ENCODE results near the gene PTPRT.
"Not testable (repeated sequence)": the region's sequence is repeated elsewhere in the genome, so short reads cannot be mapped to it uniquely, and the experiment has no call there.

The PTPRT gene

DNA sequence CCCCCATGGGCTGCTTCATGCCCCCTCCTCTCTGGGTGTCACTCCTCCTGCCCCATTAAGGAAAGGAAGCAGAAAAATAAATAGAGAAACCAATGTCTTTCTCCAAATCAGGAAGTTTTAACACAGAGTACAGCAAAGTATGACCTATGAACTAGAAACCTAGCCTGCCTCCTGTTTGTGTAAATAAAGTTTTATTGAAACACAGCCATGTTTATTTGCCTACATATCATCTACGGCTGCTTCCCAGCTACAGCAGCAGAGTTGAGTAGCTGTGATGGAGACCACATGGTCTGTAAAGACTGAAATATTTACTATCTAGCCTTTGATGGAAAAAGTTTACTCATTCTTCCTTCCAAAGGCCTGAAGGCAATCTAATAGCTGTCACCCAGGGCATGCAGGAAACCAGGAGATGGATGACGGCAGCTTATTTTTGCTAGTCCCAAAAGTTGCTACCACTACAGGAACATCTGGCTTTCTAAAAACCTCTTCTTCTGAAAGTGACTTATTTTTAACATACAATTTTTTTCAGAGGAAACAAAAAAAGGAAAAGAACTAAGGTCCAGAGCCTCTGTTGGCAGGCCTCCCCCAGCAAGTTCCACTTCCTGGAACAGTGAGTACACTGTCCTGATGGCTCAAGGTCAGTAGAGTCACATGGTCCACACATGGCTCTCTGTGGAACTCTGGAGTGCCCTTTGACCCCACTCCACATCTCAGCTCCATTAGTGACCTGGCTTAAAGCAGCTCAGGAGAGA lies 287.8 kb downstream of the PTPRT start:
- DNase-seq (ENCODE audit: insufficient read length, low spot score) = no peak
- no peak for TF ChIP-seq POLR2A (IDR thresholded peaks at IDR 0.05; ENCODE audit: low read depth, low read length)

DNA sequence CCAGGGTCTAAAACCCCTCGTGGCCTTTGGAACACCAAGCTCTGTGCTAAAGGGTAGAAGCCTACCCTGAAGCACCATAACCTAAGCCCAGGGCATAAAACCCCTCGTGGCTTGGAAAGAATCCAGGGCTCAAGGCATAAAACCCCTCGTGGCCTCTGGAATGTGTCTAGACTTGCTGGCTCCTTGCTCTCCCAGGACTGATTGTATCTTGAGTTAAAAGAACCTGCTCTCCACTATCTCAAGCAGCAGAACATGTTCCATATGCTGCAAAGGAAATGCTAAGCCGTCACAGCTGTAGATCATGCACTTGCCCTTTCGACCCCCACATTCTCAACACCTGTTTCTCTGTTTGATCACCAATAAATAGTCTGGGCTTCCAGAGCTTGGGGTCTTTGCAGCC lies 288.9 kb downstream of the PTPRT start:
- FAIRE-seq; DNase-seq (ENCODE audit: insufficient read length, low spot score): not testable (repeated sequence)

More for the DNA sequence above, 287.8 kb downstream of the PTPRT start:
- no peak for FAIRE-seq

DNA sequence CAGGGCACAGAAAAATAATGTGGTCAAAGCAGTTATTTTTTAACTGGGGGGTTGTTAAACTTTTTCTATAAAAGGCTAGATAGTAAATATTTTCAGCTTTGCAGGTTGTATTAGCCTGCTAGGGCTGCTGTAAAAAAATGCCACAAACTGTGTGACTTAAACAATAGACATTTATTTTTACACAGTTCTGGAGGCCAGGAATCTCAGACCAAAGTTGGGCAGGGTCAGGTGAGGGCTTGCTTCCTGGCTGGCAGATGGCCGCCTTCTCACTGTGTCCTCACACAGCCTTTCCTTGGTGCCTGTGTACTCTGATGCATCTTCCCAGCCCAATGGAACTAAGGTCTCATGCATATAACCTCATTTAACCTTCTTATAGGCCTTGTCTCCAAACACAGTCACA lies 294.7 kb downstream of the PTPRT start:
- DNase-seq (ENCODE audit: insufficient read length, low spot score) (no peak), FAIRE-seq (no peak)
- no peak for TF ChIP-seq POLR2A (IDR thresholded peaks at IDR 0.05; ENCODE audit: low read depth, low read length)

DNA sequence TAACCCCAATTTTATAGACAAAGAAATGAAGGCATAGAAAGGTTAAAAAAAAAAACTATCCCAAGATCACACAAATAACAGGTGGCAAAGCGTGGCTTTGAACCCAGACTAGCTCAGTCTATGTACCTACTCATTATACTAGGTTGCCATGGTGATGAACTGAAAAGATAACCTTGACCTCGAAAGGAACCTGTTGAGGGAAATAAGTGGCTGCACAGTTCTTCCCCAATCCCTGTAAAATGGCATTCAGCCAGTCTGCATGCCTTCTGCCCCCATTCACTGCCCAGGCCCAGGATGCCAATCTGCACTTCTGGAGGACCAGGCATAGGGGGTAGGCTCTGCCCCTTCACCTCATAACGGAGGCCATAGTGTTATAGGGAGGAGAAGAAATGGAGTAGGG lies 295.2 kb downstream of the PTPRT start:
- DNase-seq (ENCODE audit: insufficient read length, low spot score) = no peak
- TF ChIP-seq POLR2A (IDR thresholded peaks at IDR 0.05; ENCODE audit: low read depth, low read length) = no peak
- FAIRE-seq = no peak

DNA sequence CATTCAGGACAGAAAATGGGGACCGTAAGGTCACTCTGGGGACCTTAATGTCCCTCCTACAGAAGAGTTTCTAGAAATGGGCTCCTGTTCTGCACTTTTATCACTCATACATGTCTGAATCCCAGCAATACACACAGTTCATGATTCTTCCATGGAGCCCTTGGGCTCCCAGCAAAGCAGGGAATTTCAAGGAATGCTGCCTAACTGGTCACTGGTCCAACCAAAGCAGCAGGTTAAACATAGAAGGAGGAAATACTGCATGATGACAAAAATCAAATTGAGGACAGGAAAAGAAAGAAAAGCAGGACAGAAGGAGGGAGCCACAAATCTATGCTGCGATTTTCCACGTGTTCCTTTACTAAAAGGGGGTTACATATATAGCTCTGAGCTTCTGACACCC lies 300.2 kb downstream of the PTPRT start:
- DNase-seq (ENCODE audit: insufficient read length, low spot score) (no peak), FAIRE-seq (no peak)
- TF ChIP-seq POLR2A (IDR thresholded peaks at IDR 0.05; ENCODE audit: low read depth, low read length) = no peak

DNA sequence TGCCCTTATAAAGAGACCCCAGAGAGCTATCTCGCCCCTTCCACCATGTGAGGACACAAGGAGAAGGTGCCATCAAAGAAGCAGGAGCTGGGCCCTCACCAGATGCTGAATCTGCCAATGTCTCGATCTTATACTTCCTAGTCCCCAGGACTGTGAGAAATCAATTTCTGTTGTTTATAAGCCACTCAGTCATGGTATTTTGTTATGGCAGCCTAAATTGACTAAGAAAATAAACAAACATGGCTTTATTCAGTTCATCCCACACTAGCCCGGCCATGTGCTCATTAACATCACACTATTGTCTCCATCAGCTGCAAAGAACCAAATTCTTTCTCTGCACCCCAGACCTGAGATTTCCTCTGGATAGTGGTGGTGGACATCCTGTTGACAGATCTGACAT lies 302.4 kb downstream of the PTPRT start:
- TF ChIP-seq POLR2A (IDR thresholded peaks at IDR 0.05; ENCODE audit: low read depth, low read length) = no peak
- no peak for DNase-seq (ENCODE audit: insufficient read length, low spot score)
- no peak for FAIRE-seq

DNA sequence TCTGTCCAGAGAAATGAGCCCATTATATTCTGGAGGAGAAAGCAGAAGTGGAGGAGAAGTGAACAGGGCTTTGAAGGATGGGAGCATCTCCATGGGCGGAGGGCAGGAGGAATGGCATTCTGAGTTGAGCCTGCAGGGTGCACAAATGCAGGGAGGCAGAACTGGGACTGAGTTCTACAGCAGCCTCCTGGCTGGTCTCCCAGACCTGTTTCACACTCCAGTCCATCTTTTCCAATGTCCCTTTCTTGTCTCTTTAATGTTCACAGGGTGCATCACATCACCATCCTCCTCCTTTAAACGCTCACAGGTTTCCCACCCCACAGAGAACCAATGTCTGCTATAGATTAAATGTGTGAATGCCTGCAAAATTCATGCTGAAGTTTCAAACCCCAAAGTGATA lies 302.9 kb downstream of the PTPRT start:
- FAIRE-seq = no peak

DNA sequence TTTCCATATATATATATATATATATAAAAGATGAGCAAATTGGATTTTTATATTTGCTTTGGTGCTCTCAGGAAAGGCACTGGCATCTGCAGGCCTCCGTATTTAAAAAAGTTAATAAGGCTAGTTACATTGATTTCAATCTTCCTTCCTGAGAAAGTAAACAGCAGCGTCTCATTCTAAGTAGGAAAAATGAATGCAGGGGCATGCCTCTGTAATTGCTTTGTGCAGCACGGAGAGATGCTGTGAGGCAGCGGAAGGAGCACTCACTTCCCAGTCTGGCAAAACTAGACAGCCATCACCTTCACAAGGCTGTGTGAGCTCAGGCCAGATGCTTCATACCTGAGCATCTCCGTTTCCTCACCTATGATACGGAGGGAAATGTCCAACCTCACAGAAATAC lies 303.7 kb downstream of the PTPRT start:
- TF ChIP-seq POLR2A (IDR thresholded peaks at IDR 0.05; ENCODE audit: low read depth, low read length) = no peak
- no peak for FAIRE-seq
- no peak for DNase-seq (ENCODE audit: insufficient read length, low spot score)

More for the DNA sequence above, 302.9 kb downstream of the PTPRT start:
- DNase-seq (ENCODE audit: insufficient read length, low spot score) = no peak
- TF ChIP-seq POLR2A (IDR thresholded peaks at IDR 0.05; ENCODE audit: low read depth, low read length) = no peak

DNA sequence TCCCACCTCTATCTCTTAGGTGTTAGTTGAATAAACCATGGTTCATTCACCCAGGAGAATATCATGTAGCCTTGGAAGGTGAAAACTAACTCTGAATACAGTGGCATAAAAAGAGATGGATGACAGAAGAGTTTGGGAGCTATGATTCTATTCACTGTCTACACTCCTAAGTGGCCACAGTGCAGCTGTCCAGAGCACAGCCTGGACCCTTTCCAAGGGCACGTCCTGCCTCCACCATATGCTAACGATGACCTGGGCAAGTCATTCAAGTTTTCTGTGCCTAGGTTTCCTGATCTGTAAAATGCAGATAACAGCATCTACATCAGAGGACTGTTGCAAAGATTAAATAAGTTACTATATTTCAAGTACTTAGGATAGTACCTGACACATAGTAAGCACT lies 314.1 kb downstream of the PTPRT start:
- FAIRE-seq = no peak
- no peak for DNase-seq (ENCODE audit: insufficient read length, low spot score)
- no peak for TF ChIP-seq POLR2A (IDR thresholded peaks at IDR 0.05; ENCODE audit: low read depth, low read length)

DNA sequence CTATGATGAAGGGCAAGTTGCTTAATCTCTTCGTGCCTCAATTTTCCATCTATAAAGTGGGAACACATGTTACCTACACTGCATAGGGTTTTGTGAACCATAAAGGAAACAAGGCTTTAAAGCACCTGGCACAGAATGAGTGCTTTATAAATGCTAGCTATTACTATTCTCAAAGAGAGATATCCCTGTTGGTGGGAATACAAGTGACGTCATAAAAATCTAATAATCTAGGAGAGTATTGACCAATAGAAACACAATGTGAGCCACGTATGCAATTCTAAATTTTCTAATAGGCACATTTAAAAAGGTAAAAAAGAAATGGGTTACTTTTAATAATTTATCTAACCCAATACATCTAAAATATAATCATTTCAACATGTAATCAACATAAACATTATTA lies 316.4 kb downstream of the PTPRT start:
- TF ChIP-seq POLR2A (IDR thresholded peaks at IDR 0.05; ENCODE audit: low read depth, low read length) = no peak
- no peak for FAIRE-seq
- no peak for DNase-seq (ENCODE audit: insufficient read length, low spot score)

DNA sequence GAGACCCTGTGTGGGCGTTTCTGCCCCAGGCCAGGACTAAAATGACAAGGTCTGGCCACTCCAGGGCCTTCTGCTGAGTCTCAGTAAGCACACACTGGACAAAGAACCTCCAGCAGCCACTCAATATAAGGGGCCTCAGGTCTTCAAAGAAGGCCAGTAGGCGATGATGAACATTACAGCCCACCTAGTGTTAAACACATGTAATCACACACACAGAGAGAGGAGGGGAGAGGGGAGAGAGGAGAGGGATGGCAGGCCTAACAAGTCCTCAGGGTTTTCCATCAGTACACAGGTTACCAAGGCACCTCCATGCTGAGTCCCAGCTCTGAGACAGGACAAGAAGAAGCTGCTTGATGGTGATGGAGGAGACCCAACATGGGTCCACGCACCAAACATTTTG lies 325.6 kb downstream of the PTPRT start:
- TF ChIP-seq POLR2A (IDR thresholded peaks at IDR 0.05; ENCODE audit: low read depth, low read length) = no peak
- no peak for DNase-seq (ENCODE audit: insufficient read length, low spot score)
- no peak for FAIRE-seq

DNA sequence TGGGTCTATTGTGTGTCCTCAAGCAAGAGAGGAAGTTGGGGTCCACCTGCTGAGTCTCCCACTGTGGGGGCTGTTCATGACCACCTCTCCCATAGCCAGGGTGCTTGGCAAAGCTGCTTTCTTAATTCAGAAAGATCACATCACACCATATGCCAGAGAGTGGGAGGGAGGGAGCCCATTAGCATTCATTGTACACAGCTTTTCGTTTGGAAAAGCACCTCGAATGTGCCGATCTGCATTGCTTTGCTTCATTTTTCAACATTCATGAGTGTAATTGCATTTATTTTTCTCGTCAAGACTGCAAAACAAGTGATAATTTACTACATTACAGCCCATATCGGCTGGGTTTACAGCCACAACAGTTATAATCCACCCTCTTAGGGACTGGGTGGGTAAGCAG lies 327.3 kb downstream of the PTPRT start:
- DNase-seq (ENCODE audit: insufficient read length, low spot score) (no peak), FAIRE-seq (no peak)
- TF ChIP-seq POLR2A (IDR thresholded peaks at IDR 0.05; ENCODE audit: low read depth, low read length) = no peak

DNA sequence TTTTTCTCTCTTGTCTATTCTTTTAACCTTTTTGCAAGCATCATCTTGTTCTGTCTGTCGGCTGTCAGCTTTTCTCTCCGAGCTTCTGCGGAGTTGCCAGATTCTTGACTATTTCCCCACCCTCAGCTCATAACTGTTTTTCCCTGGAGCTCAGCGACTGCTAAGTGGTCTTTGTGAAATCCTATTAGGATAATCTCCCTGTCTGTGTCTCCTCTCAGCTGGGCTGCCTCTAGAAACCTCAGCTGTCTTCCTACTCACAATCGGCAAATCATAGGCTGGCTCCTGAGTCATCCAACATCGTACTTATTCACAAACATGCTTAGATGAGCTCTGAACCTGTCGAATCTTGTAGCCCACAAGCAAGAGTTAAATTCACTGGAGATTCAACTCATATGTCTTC lies 332.3 kb downstream of the PTPRT start:
- FAIRE-seq = no peak
- TF ChIP-seq POLR2A (IDR thresholded peaks at IDR 0.05; ENCODE audit: low read depth, low read length) = no peak
- DNase-seq (ENCODE audit: insufficient read length, low spot score) = no peak

DNA sequence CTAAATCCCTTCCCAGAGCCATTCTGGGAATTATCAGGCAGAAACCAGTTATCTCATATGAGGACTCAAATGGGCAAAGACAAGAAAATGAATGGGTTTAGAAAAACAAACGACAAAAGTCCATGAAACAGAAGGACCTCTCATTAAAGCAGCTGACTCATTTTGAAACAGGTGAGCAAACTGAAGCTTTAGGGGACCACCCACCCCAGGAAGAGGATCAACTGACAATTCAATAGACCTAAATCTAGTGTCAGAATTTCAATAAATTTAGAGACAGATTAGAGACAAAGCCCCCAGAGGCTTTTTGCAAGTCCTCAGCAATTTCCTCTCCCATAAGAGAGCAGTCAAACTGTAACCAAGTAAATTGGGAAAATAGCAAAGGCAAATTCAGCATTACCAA lies 333.8 kb downstream of the PTPRT start:
- TF ChIP-seq POLR2A (IDR thresholded peaks at IDR 0.05; ENCODE audit: low read depth, low read length) = no peak
- DNase-seq (ENCODE audit: insufficient read length, low spot score) (no peak), FAIRE-seq (no peak)

DNA sequence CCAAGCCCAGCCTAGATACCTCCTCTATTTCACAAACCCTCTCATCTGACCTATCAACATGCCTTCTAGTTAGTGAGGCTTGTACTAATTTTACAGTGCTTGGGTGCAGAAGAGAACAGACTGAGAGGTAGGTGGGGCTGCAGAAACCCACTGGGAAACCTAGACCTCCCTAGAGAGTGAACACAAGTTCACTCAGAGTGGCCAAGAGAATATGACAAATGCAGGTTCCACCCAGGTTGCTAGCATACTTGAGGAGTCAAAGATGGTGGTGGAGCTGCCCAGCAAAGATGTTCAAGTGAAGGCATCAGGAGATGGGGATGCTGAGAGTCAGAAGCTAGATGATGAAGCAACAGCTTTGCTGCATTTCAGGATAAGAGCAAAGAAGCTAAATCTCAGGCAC lies 337.0 kb downstream of the PTPRT start:
- TF ChIP-seq POLR2A (IDR thresholded peaks at IDR 0.05; ENCODE audit: low read depth, low read length) = no peak
- FAIRE-seq (no peak), DNase-seq (ENCODE audit: insufficient read length, low spot score) (no peak)
